H9 (cell line): Measurements from ENCODE around the gene BEST1. TPM values are rescaled to one million over a fixed set of nuclear protein-coding genes. Genes with fewer than 3 reads are reported as not detected.

Source experiments
- DNase-seq: peaks from one replicate; pipeline ENCODE4 v3.0.0-alpha.2; 2017
- H2AFZ ChIP-seq: one replicate; pipeline ENCODE4 v1.6.1; 2013; ENCODE audit warnings: mild to moderate bottlenecking, low read length, control low read depth, moderate library complexity
- H2AK5ac ChIP-seq: 2 replicates; pipeline ENCODE4 v1.6.1; 2013; ENCODE audit warnings: low read length, control low read depth, mixed read lengths; ENCODE audit not compliant: insufficient read length
- H2BK120ac ChIP-seq: one replicate; pipeline ENCODE4 v1.6.1; 2013; ENCODE audit warnings: low read depth, mild to moderate bottlenecking, low read length, control low read depth, inconsistent platforms; ENCODE audit not compliant: poor library complexity, severe bottlenecking
- H2BK12ac ChIP-seq: 2 replicates; pipeline ENCODE4 v1.6.1; 2013; ENCODE audit warnings: low read length, control low read depth, mixed read lengths, low read depth; ENCODE audit not compliant: insufficient read length
- H2BK15ac ChIP-seq: 2 replicates; pipeline ENCODE4 v1.6.1; 2013; ENCODE audit warnings: low read depth, low read length, control low read depth
- H2BK20ac ChIP-seq: one replicate; pipeline ENCODE4 v1.6.1; 2013; ENCODE audit warnings: low read depth, mild to moderate bottlenecking, low read length, control low read depth, inconsistent platforms; ENCODE audit not compliant: poor library complexity, severe bottlenecking
- H2BK5ac ChIP-seq: 2 replicates; pipeline ENCODE4 v1.6.1; 2013; ENCODE audit warnings: low read length, control low read depth, mixed read lengths; ENCODE audit not compliant: insufficient read length
- H3K14ac ChIP-seq: 2 replicates; pipeline ENCODE4 v1.6.1; 2013; ENCODE audit warnings: low read length, control low read depth; ENCODE audit not compliant: insufficient read depth
- H3K18ac ChIP-seq: 2 replicates; pipeline ENCODE4 v1.6.1; 2013; ENCODE audit warnings: low read depth, mild to moderate bottlenecking, mixed read lengths, low read length, control low read depth; ENCODE audit not compliant: insufficient read length
- H3K23ac ChIP-seq: 2 replicates; pipeline ENCODE4 v1.6.1; 2013; ENCODE audit warnings: low read length, control low read depth, mixed read lengths, low read depth; ENCODE audit not compliant: insufficient read length
- H3K23me2 ChIP-seq: 2 replicates; pipeline ENCODE4 v1.6.1; 2013; ENCODE audit warnings: low read depth, mild to moderate bottlenecking, mixed read lengths, low read length, control low read depth; ENCODE audit not compliant: insufficient read length, poor library complexity, severe bottlenecking
- H3K27ac ChIP-seq: 2 replicates; pipeline ENCODE4 v1.5.1; 2013; ENCODE audit warnings: low read length, control low read depth, mixed read lengths, low read depth; ENCODE audit not compliant: insufficient read length
- H3K27me3 ChIP-seq: 2 replicates; pipeline ENCODE4 v1.6.1; 2013; ENCODE audit warnings: low read length, control low read depth, inconsistent platforms; ENCODE audit not compliant: insufficient read depth
- H3K4ac ChIP-seq: 2 replicates; pipeline ENCODE4 v1.6.1; 2013; ENCODE audit warnings: low read depth, mild to moderate bottlenecking, control low read depth, inconsistent platforms, low read length, moderate library complexity
- H3K4me1 ChIP-seq: 2 replicates; pipeline ENCODE4 v1.6.1; 2013; ENCODE audit warnings: low read length, control low read depth, inconsistent platforms; ENCODE audit not compliant: insufficient read depth
- H3K4me2 ChIP-seq: 2 replicates; pipeline ENCODE4 v1.6.1; 2013; ENCODE audit warnings: low read length, control low read depth, mixed read lengths; ENCODE audit not compliant: insufficient read length, insufficient read depth
- H3K56ac ChIP-seq: 2 replicates; pipeline ENCODE4 v1.6.1; 2013; ENCODE audit warnings: low read depth, mild to moderate bottlenecking, mixed read lengths, low read length, control low read depth; ENCODE audit not compliant: insufficient read length
- H3K79me1 ChIP-seq: 2 replicates; pipeline ENCODE4 v1.6.1; 2013; ENCODE audit warnings: low read depth, mild to moderate bottlenecking, moderate library complexity, low read length, control low read depth, inconsistent platforms; ENCODE audit not compliant: insufficient read depth, poor library complexity, severe bottlenecking
- H3K79me2 ChIP-seq: 2 replicates; pipeline ENCODE4 v1.6.1; 2013; ENCODE audit warnings: low read length, control low read depth, inconsistent platforms; ENCODE audit not compliant: insufficient read depth
- H3K9ac ChIP-seq: 2 replicates; pipeline ENCODE4 v1.6.1; 2013; ENCODE audit warnings: low read length, control low read depth, mixed read lengths; ENCODE audit not compliant: insufficient read length; ENCODE audit errors: extremely low read depth
- H3K9me3 ChIP-seq: one replicate; pipeline ENCODE4 v1.6.1; 2013; ENCODE audit warnings: low read depth, low read length, inconsistent platforms; ENCODE audit not compliant: control insufficient read depth
- H3T11ph ChIP-seq: one replicate; pipeline ENCODE4 v1.6.1; 2013; ENCODE audit warnings: mild to moderate bottlenecking, low read length, control low read depth, inconsistent platforms
- H4K20me1 ChIP-seq: one replicate; pipeline ENCODE4 v1.6.1; 2013; ENCODE audit not compliant: control insufficient read depth, insufficient read length, insufficient read depth
- H4K5ac ChIP-seq: 2 replicates; pipeline ENCODE4 v1.6.1; 2013; ENCODE audit warnings: low read depth, mild to moderate bottlenecking, mixed read lengths, low read length, control low read depth; ENCODE audit not compliant: insufficient read length
- H4K8ac ChIP-seq: replicated peaks from 2 replicates; pipeline ENCODE4 v1.6.1; 2013; ENCODE audit warnings: low read length, control low read depth, mixed read lengths, low read depth; ENCODE audit not compliant: insufficient read length
- H4K91ac ChIP-seq: 2 replicates; pipeline ENCODE4 v1.6.1; 2013; ENCODE audit warnings: low read depth, mild to moderate bottlenecking, moderate library complexity, mixed read lengths, low read length, control low read depth; ENCODE audit not compliant: insufficient read length
- H3K27ac Mint-ChIP-seq, 3 experiments: 2 replicates in 2 of 3; 3 replicates in 1 of 3; pipeline ENCODE4 v1.8.0; 2020 to 2021; ENCODE audit warnings: mixed read lengths in 3 of 3, mild to moderate bottlenecking in 1 of 3, moderate library complexity in 1 of 3
- H3K27me3 Mint-ChIP-seq: 2 replicates; pipeline ENCODE4 v1.8.0; 2021; ENCODE audit warnings: low read depth, mild to moderate bottlenecking, moderate library complexity, mixed read lengths
- H3K36me3 Mint-ChIP-seq, 3 experiments: 2 replicates in 2 of 3; 3 replicates in 1 of 3; pipeline ENCODE4 v1.8.0; 2020 to 2021; ENCODE audit warnings: low read depth in 3 of 3, mixed read lengths in 3 of 3; ENCODE audit not compliant: insufficient read depth in 1 of 3
- H3K4me1 Mint-ChIP-seq, 2 experiments: 2 replicates each; pipeline ENCODE4 v1.8.0; 2020; ENCODE audit warnings: mixed read lengths in 2 of 2
- H3K4me3 Mint-ChIP-seq, 2 experiments: 2 replicates in 1 of 2; 3 replicates in 1 of 2; pipeline ENCODE4 v1.8.0; 2020 to 2021; ENCODE audit warnings: mild to moderate bottlenecking in 2 of 2, mixed read lengths in 2 of 2, moderate library complexity in 1 of 2
- H3K9me3 Mint-ChIP-seq, 2 experiments: 2 replicates in 1 of 2; 3 replicates in 1 of 2; pipeline ENCODE4 v1.8.0; 2020; ENCODE audit warnings: mild to moderate bottlenecking in 2 of 2, mixed read lengths in 2 of 2, moderate library complexity in 1 of 2
- CTCF ChIP-seq: fragments of 200-600 bp; sonication (generic); conservative IDR thresholded peaks from 3 replicates; pipeline ENCODE4 v1.8.0; 2021; ENCODE audit warnings: antibody characterized with exemption, mild to moderate bottlenecking
- WGBS: extraction: QIAGEN DNeasy Blood & Tissue Kit; methylation state at CpG from one replicate; pipeline ENCODE4 v1.1.7; 2013; ENCODE audit warnings: missing lambda C conversion rate, low lambda C conversion rate, mixed read lengths; ENCODE audit not compliant: insufficient read length; ENCODE audit errors: extremely low coverage; 5-methylcytosine and 5-hydroxymethylcytosine counted together
- total RNA-seq: library from RNA; stranded (reverse); gene quantifications from 2 replicates; pipeline ENCODE4 v1.2.1, GENCODE V29; 2021

The BEST1 gene
- total RNA-seq, 1 experiment from 2014 or later, result 0.24 TPM

- H2AFZ ChIP-seq, result no peak overlapping the region
- H3K56ac ChIP-seq, result no peak overlapping the region
- no peak for TF ChIP-seq CTCF
- no peak overlapping the region for H4K5ac ChIP-seq
- H4K8ac ChIP-seq, result no peak overlapping the region
- no peaks in the 10 kb centered on the region for H3K79me2 ChIP-seq
- Mint-ChIP-seq H3K4me1 (peaks cover 0 to 16% of the 10 kb centered on the region in 2 experiments; a peak in 3 of 4 replicates), H3K36me3 (no peaks in the 10 kb centered on the region), H3K27me3 (peaks cover 11% of the 10 kb centered on the region), H3K9me3 (no peaks in the 10 kb centered on the region; a peak in 1 of 5 replicates), H3K27ac (peak overlapping the region in 1 of 3 experiments; percentile 55; a peak in 2 of 7 replicates), H3K4me3 (no peak overlapping the region)
- H3T11ph ChIP-seq, result no peak overlapping the region
- no peaks in the 10 kb centered on the region for H3K23me2 ChIP-seq
- H3K4me1 ChIP-seq, result no peaks in the 10 kb centered on the region; the same call in 1 of the 2 replicates
- H3K14ac ChIP-seq, result no peak overlapping the region
- no peak overlapping the region for H4K91ac ChIP-seq
- no peak overlapping the region for H2BK120ac ChIP-seq
- no peak overlapping the region for H2BK5ac ChIP-seq
- H3K79me1 ChIP-seq, result no peaks in the 10 kb centered on the region
- H2BK15ac ChIP-seq, result 0 out of 2 replicates have a peak overlapping the region, but pooled peaks have one; percentile 45
- DNase-seq, result no peak
- no peak overlapping the region for H3K18ac ChIP-seq
- H3K27ac ChIP-seq, result no peak overlapping the region
- H2BK20ac ChIP-seq, result no peak overlapping the region
- H2BK12ac ChIP-seq, result no peak overlapping the region
- H3K9ac ChIP-seq, result no peak overlapping the region
- H2AK5ac ChIP-seq, result no peak overlapping the region
- H3K23ac ChIP-seq, result no peak overlapping the region
- no peaks in the 10 kb centered on the region for H3K9me3 ChIP-seq
- WGBS, result no CpG with 5 or more reads among the region's 7 CpGs
- H3K4me2 ChIP-seq, result no peak overlapping the region
- no peak overlapping the region for H3K4ac ChIP-seq
- H3K27me3 ChIP-seq, result no peaks in the 10 kb centered on the region
- H4K20me1 ChIP-seq, result no peaks in the 10 kb centered on the region
These were observed 1.6 kb upstream of the BEST1 start for GRCh38 chr11:61948505-61948904.
